ENCODE results near the gene NOX3. TPM values are rescaled to one million over a fixed set of nuclear protein-coding genes. Genes with fewer than 3 reads are reported as not detected.

NOX3 gene
- total RNA-seq, 1 experiment from 2014 or later, result not detected

GRCh38 chr6:155409391-155409790, 46.2 kb downstream of the NOX3 start:
- Histone ChIP-seq H3K9me3 (ENCODE audit: low read length) (no peaks in the 10 kb centered on the region), H3K4me2 (ENCODE audit: low read depth, low read length, poor library complexity, severe bottlenecking) (no peak overlapping the region), H4K20me1 (ENCODE audit: insufficient read depth, low read depth, low read length) (no peaks in the 10 kb centered on the region), H3K9ac (ENCODE audit: low read length) (no peak overlapping the region), H3K9me2 (replicated peaks; ENCODE audit: insufficient read depth, low read length) (no peaks in the 10 kb centered on the region), H3K27ac (ENCODE audit: low read length) (no peak overlapping the region), H2AFZ (ENCODE audit: low read length) (no peak overlapping the region), H3K36me3 (ENCODE audit: insufficient read depth, low read length) (no peaks in the 10 kb centered on the region), H3K27me3 (ENCODE audit: low read length) (no peaks in the 10 kb centered on the region), H3K79me2 (ENCODE audit: low read length) (no peaks in the 10 kb centered on the region), H3K4me3 (ENCODE audit: low read length) (no peak overlapping the region), H3K4me1 (ENCODE audit: low read length) (no peaks in the 10 kb centered on the region)
- no peak for DNase-seq

GRCh38 chr6:155408981-155409380, 46.7 kb downstream of the NOX3 start:
- DNase-seq, result no peak
- H3K27ac ChIP-seq (ENCODE audit: low read length), result no peak overlapping the region
- H2AFZ ChIP-seq (ENCODE audit: low read length), result no peak overlapping the region
- H3K79me2 ChIP-seq (ENCODE audit: low read length), result no peaks in the 10 kb centered on the region
- no peaks in the 10 kb centered on the region for H3K9me3 ChIP-seq (ENCODE audit: low read length)
- no peaks in the 10 kb centered on the region for H3K9me2 ChIP-seq (replicated peaks; ENCODE audit: insufficient read depth, low read length)
- H3K4me1 ChIP-seq (ENCODE audit: low read length), result no peaks in the 10 kb centered on the region
- no peak overlapping the region for H3K9ac ChIP-seq (ENCODE audit: low read length)
- H3K4me2 ChIP-seq (ENCODE audit: low read depth, low read length, poor library complexity, severe bottlenecking), result no peak overlapping the region
- H3K27me3 ChIP-seq (ENCODE audit: low read length), result no peaks in the 10 kb centered on the region
- no peaks in the 10 kb centered on the region for H4K20me1 ChIP-seq (ENCODE audit: insufficient read depth, low read depth, low read length)
- H3K36me3 ChIP-seq (ENCODE audit: insufficient read depth, low read length), result no peaks in the 10 kb centered on the region
- H3K4me3 ChIP-seq (ENCODE audit: low read length), result no peak overlapping the region

- Histone ChIP-seq H3K27me3 (ENCODE audit: low read length) (no peaks in the 10 kb centered on the region), H3K4me3 (ENCODE audit: low read length) (no peak overlapping the region), H3K9me3 (ENCODE audit: low read length) (no peaks in the 10 kb centered on the region), H3K27ac (ENCODE audit: low read length) (no peak overlapping the region), H4K20me1 (ENCODE audit: insufficient read depth, low read depth, low read length) (no peaks in the 10 kb centered on the region), H2AFZ (ENCODE audit: low read length) (no peak overlapping the region), H3K36me3 (ENCODE audit: insufficient read depth, low read length) (no peaks in the 10 kb centered on the region), H3K4me2 (ENCODE audit: low read depth, low read length, poor library complexity, severe bottlenecking) (no peak overlapping the region), H3K4me1 (ENCODE audit: low read length) (no peaks in the 10 kb centered on the region), H3K9me2 (replicated peaks; ENCODE audit: insufficient read depth, low read length) (no peaks in the 10 kb centered on the region), H3K79me2 (ENCODE audit: low read length) (no peaks in the 10 kb centered on the region), H3K9ac (ENCODE audit: low read length) (no peak overlapping the region)
- DNase-seq, result no peak
These were observed 47.4 kb downstream of the NOX3 start for GRCh38 chr6:155408231-155408630.

GRCh38 chr6:155406801-155407200, 48.8 kb downstream of the NOX3 start:
- Histone ChIP-seq H2AFZ (ENCODE audit: low read length) (no peak overlapping the region), H3K27ac (ENCODE audit: low read length) (no peak overlapping the region)
- DNase-seq, result no peak

GRCh38 chr6:155404937-155405336, 50.7 kb downstream of the NOX3 start:
- H3K36me3 ChIP-seq (ENCODE audit: insufficient read depth, low read length), result no peaks in the 10 kb centered on the region
- no peak overlapping the region for H2AFZ ChIP-seq (ENCODE audit: low read length)
- H3K9me3 ChIP-seq (ENCODE audit: low read length), result no peaks in the 10 kb centered on the region

More at GRCh38 chr6:155406801-155407200, 48.8 kb downstream of the NOX3 start:
- Histone ChIP-seq H3K36me3 (ENCODE audit: insufficient read depth, low read length) (no peaks in the 10 kb centered on the region), H4K20me1 (ENCODE audit: insufficient read depth, low read depth, low read length) (no peaks in the 10 kb centered on the region), H3K4me1 (ENCODE audit: low read length) (no peaks in the 10 kb centered on the region), H3K4me3 (ENCODE audit: low read length) (no peak overlapping the region), H3K4me2 (ENCODE audit: low read depth, low read length, poor library complexity, severe bottlenecking) (no peak overlapping the region), H3K79me2 (ENCODE audit: low read length) (no peaks in the 10 kb centered on the region), H3K9me2 (replicated peaks; ENCODE audit: insufficient read depth, low read length) (no peaks in the 10 kb centered on the region), H3K9me3 (ENCODE audit: low read length) (no peaks in the 10 kb centered on the region), H3K9ac (ENCODE audit: low read length) (no peak overlapping the region), H3K27me3 (ENCODE audit: low read length) (no peaks in the 10 kb centered on the region)

GRCh38 chr6:155402656-155403304, 52.9 kb downstream of the NOX3 start:
- Histone ChIP-seq H3K4me2 (ENCODE audit: low read depth, low read length, poor library complexity, severe bottlenecking) (no peak overlapping the region), H3K9me3 (ENCODE audit: low read length) (no peaks in the 10 kb centered on the region), H3K36me3 (ENCODE audit: insufficient read depth, low read length) (no peaks in the 10 kb centered on the region), H2AFZ (ENCODE audit: low read length) (no peak overlapping the region), H3K4me1 (ENCODE audit: low read length) (no peaks in the 10 kb centered on the region), H4K20me1 (ENCODE audit: insufficient read depth, low read depth, low read length) (no peaks in the 10 kb centered on the region), H3K27me3 (ENCODE audit: low read length) (no peaks in the 10 kb centered on the region), H3K79me2 (ENCODE audit: low read length) (no peaks in the 10 kb centered on the region), H3K9me2 (replicated peaks; ENCODE audit: insufficient read depth, low read length) (no peaks in the 10 kb centered on the region), H3K9ac (ENCODE audit: low read length) (no peak overlapping the region), H3K27ac (ENCODE audit: low read length) (no peak overlapping the region), H3K4me3 (ENCODE audit: low read length) (no peak overlapping the region)
- no peak for DNase-seq

More at GRCh38 chr6:155404937-155405336, 50.7 kb downstream of the NOX3 start:
- Histone ChIP-seq H3K9me2 (replicated peaks; ENCODE audit: insufficient read depth, low read length) (no peaks in the 10 kb centered on the region), H3K4me1 (ENCODE audit: low read length) (no peaks in the 10 kb centered on the region), H3K4me3 (ENCODE audit: low read length) (no peak overlapping the region), H4K20me1 (ENCODE audit: insufficient read depth, low read depth, low read length) (no peaks in the 10 kb centered on the region), H3K9ac (ENCODE audit: low read length) (no peak overlapping the region), H3K27ac (ENCODE audit: low read length) (no peak overlapping the region), H3K4me2 (ENCODE audit: low read depth, low read length, poor library complexity, severe bottlenecking) (no peak overlapping the region), H3K27me3 (ENCODE audit: low read length) (no peaks in the 10 kb centered on the region), H3K79me2 (ENCODE audit: low read length) (no peaks in the 10 kb centered on the region)
- DNase-seq, result no peak

GRCh38 chr6:155400654-155400965, 55.0 kb downstream of the NOX3 start:
- no peak overlapping the region for H3K9ac ChIP-seq (ENCODE audit: low read length)
- H3K79me2 ChIP-seq (ENCODE audit: low read length), result no peaks in the 10 kb centered on the region
- H3K9me2 ChIP-seq (replicated peaks; ENCODE audit: insufficient read depth, low read length), result no peaks in the 10 kb centered on the region
- no peak overlapping the region for H3K27ac ChIP-seq (ENCODE audit: low read length)
- H3K4me2 ChIP-seq (ENCODE audit: low read depth, low read length, poor library complexity, severe bottlenecking), result no peak overlapping the region
- no peaks in the 10 kb centered on the region for H3K4me1 ChIP-seq (ENCODE audit: low read length)
- no peaks in the 10 kb centered on the region for H3K9me3 ChIP-seq (ENCODE audit: low read length)
- H3K4me3 ChIP-seq (ENCODE audit: low read length), result no peak overlapping the region
- H2AFZ ChIP-seq (ENCODE audit: low read length), result no peak overlapping the region
- H3K36me3 ChIP-seq (ENCODE audit: insufficient read depth, low read length), result no peaks in the 10 kb centered on the region
- H3K27me3 ChIP-seq (ENCODE audit: low read length), result no peaks in the 10 kb centered on the region
- no peak for DNase-seq
- no peaks in the 10 kb centered on the region for H4K20me1 ChIP-seq (ENCODE audit: insufficient read depth, low read depth, low read length)

GRCh38 chr6:155399745-155400653, 55.6 kb downstream of the NOX3 start:
- Histone ChIP-seq H3K9ac (ENCODE audit: low read length) (no peak overlapping the region), H2AFZ (ENCODE audit: low read length) (no peak overlapping the region), H3K4me2 (ENCODE audit: low read depth, low read length, poor library complexity, severe bottlenecking) (no peak overlapping the region)

More at GRCh38 chr6:155399745-155400653, 55.6 kb downstream of the NOX3 start:
- Histone ChIP-seq H3K27ac (ENCODE audit: low read length) (no peak overlapping the region), H3K9me3 (ENCODE audit: low read length) (no peaks in the 10 kb centered on the region), H3K36me3 (ENCODE audit: insufficient read depth, low read length) (no peaks in the 10 kb centered on the region), H3K4me3 (ENCODE audit: low read length) (no peak overlapping the region), H3K4me1 (ENCODE audit: low read length) (no peaks in the 10 kb centered on the region), H3K79me2 (ENCODE audit: low read length) (no peaks in the 10 kb centered on the region), H4K20me1 (ENCODE audit: insufficient read depth, low read depth, low read length) (no peaks in the 10 kb centered on the region), H3K9me2 (replicated peaks; ENCODE audit: insufficient read depth, low read length) (no peaks in the 10 kb centered on the region), H3K27me3 (ENCODE audit: low read length) (no peaks in the 10 kb centered on the region)
- DNase-seq, result no peak
